Activated naive CD8-positive, alpha-beta T cell treated with anti-CD3 and anti-CD28 coated beads, Interleukin-2, amount 50 U/mL, for 24 hours (primary cell): ENCODE results near the gene RPS6KA1.
"Not testable (repeated sequence)": the region's sequence is repeated elsewhere in the genome, so short reads cannot be mapped to it uniquely, and the experiment has no call there.

Experiments
- ATAC-seq: fragments of 150-1000 bp; cut with Tn5 transposase; one replicate; pipeline ENCODE4 v1.10.0; 2021
- DNase-seq: peaks from one replicate; pipeline ENCODE4 v3.0.0; 2021
- H3K27ac Mint-ChIP-seq: one replicate; pipeline ENCODE4 v1.8.0; 2021; ENCODE audit warnings: mild to moderate bottlenecking, mixed read lengths
- H3K27me3 Mint-ChIP-seq: one replicate; pipeline ENCODE4 v1.8.0; 2021; ENCODE audit warnings: mixed read lengths
- H3K36me3 Mint-ChIP-seq: one replicate; pipeline ENCODE4 v1.8.0; 2021; ENCODE audit warnings: low read depth, mixed read lengths
- H3K4me1 Mint-ChIP-seq: one replicate; pipeline ENCODE4 v1.8.0; 2021; ENCODE audit warnings: mixed read lengths
- H3K4me3 Mint-ChIP-seq: one replicate; pipeline ENCODE4 v1.8.0; 2021; ENCODE audit warnings: mild to moderate bottlenecking, moderate library complexity, mixed read lengths
- H3K9me3 Mint-ChIP-seq: one replicate; pipeline ENCODE4 v1.8.0; 2021; ENCODE audit warnings: mixed read lengths

The RPS6KA1 gene

GRCh38 chr1:26582836-26583460 is 53.4 kb downstream of the RPS6KA1 start:
- H3K27ac Mint-ChIP-seq: peak overlapping the region; percentile 94
- H3K36me3 Mint-ChIP-seq: peaks cover 3% of the 10 kb centered on the region
- ATAC-seq: peak; percentile 20
- peaks cover 65% of the 10 kb centered on the region for H3K4me1 Mint-ChIP-seq
- H3K9me3 Mint-ChIP-seq: no peaks in the 10 kb centered on the region
- peaks cover 1% of the 10 kb centered on the region for H3K27me3 Mint-ChIP-seq
- peak overlapping the region; percentile 69 for H3K4me3 Mint-ChIP-seq
- peak; percentile 86 for DNase-seq

- H3K4me1 Mint-ChIP-seq: peaks cover 56% of the 10 kb centered on the region
- H3K4me3 Mint-ChIP-seq: no peak overlapping the region
- DNase-seq (peak; percentile 70), ATAC-seq (peak; percentile 7)
- peak overlapping the region; percentile 94 for H3K27ac Mint-ChIP-seq
- peaks cover 1% of the 10 kb centered on the region for H3K36me3 Mint-ChIP-seq
- no peaks in the 10 kb centered on the region for H3K9me3 Mint-ChIP-seq
- peaks cover 1% of the 10 kb centered on the region for H3K27me3 Mint-ChIP-seq
Observed at GRCh38 chr1:26583646-26584485, 54.3 kb downstream of the RPS6KA1 start.

- peaks cover 50% of the 10 kb centered on the region for H3K4me1 Mint-ChIP-seq
- not testable (repeated sequence) for DNase-seq, H3K27ac Mint-ChIP-seq, H3K36me3 Mint-ChIP-seq, H3K27me3 Mint-ChIP-seq, ATAC-seq, H3K4me3 Mint-ChIP-seq, H3K9me3 Mint-ChIP-seq
Observed at GRCh38 chr1:26584588-26584987, 55.0 kb downstream of the RPS6KA1 start.

GRCh38 chr1:26585471-26585870 is 55.9 kb downstream of the RPS6KA1 start:
- Mint-ChIP-seq H3K27ac (no peak overlapping the region), H3K4me1 (peaks cover 42% of the 10 kb centered on the region), H3K27me3 (peaks cover 1% of the 10 kb centered on the region), H3K36me3 (peaks cover 3% of the 10 kb centered on the region), H3K9me3 (no peaks in the 10 kb centered on the region), H3K4me3 (no peak overlapping the region)
- no peak for DNase-seq
- no peak for ATAC-seq

GRCh38 chr1:26593385-26593784 is 63.8 kb downstream of the RPS6KA1 start:
- Mint-ChIP-seq H3K4me1 (peaks cover 13% of the 10 kb centered on the region), H3K27ac (no peak overlapping the region), H3K27me3 (peaks cover 3% of the 10 kb centered on the region)

GRCh38 chr1:26594593-26594992 is 65.0 kb downstream of the RPS6KA1 start:
- peaks cover 21% of the 10 kb centered on the region for H3K4me1 Mint-ChIP-seq
- H3K36me3 Mint-ChIP-seq, H3K9me3 Mint-ChIP-seq: not testable (repeated sequence)

More at GRCh38 chr1:26593385-26593784, 63.8 kb downstream of the RPS6KA1 start:
- ATAC-seq: no peak
- Mint-ChIP-seq H3K9me3 (no peaks in the 10 kb centered on the region), H3K36me3 (peaks cover 1% of the 10 kb centered on the region), H3K4me3 (no peak overlapping the region)
- DNase-seq: no peak

GRCh38 chr1:26597629-26598039 is 68.1 kb downstream of the RPS6KA1 start:
- Mint-ChIP-seq H3K9me3 (no peaks in the 10 kb centered on the region), H3K36me3 (no peaks in the 10 kb centered on the region), H3K4me3 (no peak overlapping the region), H3K4me1 (peaks cover 26% of the 10 kb centered on the region), H3K27ac (peak overlapping the region; percentile 49), H3K27me3 (no peaks in the 10 kb centered on the region)
- DNase-seq (no peak), ATAC-seq (peak; percentile 63)

More at GRCh38 chr1:26594593-26594992, 65.0 kb downstream of the RPS6KA1 start:
- not testable (repeated sequence) for H3K27ac Mint-ChIP-seq, H3K4me3 Mint-ChIP-seq, DNase-seq, H3K27me3 Mint-ChIP-seq, ATAC-seq

- H3K9me3 Mint-ChIP-seq: no peaks in the 10 kb centered on the region
- H3K27me3 Mint-ChIP-seq: no peaks in the 10 kb centered on the region
- peaks cover 23% of the 10 kb centered on the region for H3K4me1 Mint-ChIP-seq
- H3K4me3 Mint-ChIP-seq: no peak overlapping the region
- H3K27ac Mint-ChIP-seq: no peak overlapping the region
- no peak for DNase-seq
- H3K36me3 Mint-ChIP-seq: no peaks in the 10 kb centered on the region
- ATAC-seq: no peak
Observed at GRCh38 chr1:26598890-26599289, 69.3 kb downstream of the RPS6KA1 start.

GRCh38 chr1:26602378-26602959 is 72.9 kb downstream of the RPS6KA1 start:
- DNase-seq (peak; percentile 18), ATAC-seq (no peak)
- no peak overlapping the region for H3K27ac Mint-ChIP-seq
- no peaks in the 10 kb centered on the region for H3K36me3 Mint-ChIP-seq
- peaks cover 22% of the 10 kb centered on the region for H3K4me1 Mint-ChIP-seq
- no peaks in the 10 kb centered on the region for H3K9me3 Mint-ChIP-seq
- no peak overlapping the region for H3K4me3 Mint-ChIP-seq
- peaks cover 2% of the 10 kb centered on the region for H3K27me3 Mint-ChIP-seq

- no peak for DNase-seq
- Mint-ChIP-seq H3K27ac (no peak overlapping the region), H3K4me3 (no peak overlapping the region), H3K36me3 (no peaks in the 10 kb centered on the region), H3K4me1 (peaks cover 8% of the 10 kb centered on the region), H3K27me3 (peaks cover 2% of the 10 kb centered on the region), H3K9me3 (no peaks in the 10 kb centered on the region)
- ATAC-seq: no peak
Observed at GRCh38 chr1:26603856-26604255, 74.3 kb downstream of the RPS6KA1 start.

- H3K36me3 Mint-ChIP-seq: no peaks in the 10 kb centered on the region
- H3K27me3 Mint-ChIP-seq: peaks cover 2% of the 10 kb centered on the region
- H3K4me1 Mint-ChIP-seq: peaks cover 4% of the 10 kb centered on the region
- no peak for DNase-seq
- H3K4me3 Mint-ChIP-seq: no peak overlapping the region
- no peak for ATAC-seq
- H3K9me3 Mint-ChIP-seq: no peaks in the 10 kb centered on the region
- no peak overlapping the region for H3K27ac Mint-ChIP-seq
Observed at GRCh38 chr1:26607186-26607585, 77.6 kb downstream of the RPS6KA1 start.

- H3K36me3 Mint-ChIP-seq: no peaks in the 10 kb centered on the region
- no peak for ATAC-seq
- peaks cover 2% of the 10 kb centered on the region for H3K27me3 Mint-ChIP-seq
- no peak overlapping the region for H3K27ac Mint-ChIP-seq
- H3K9me3 Mint-ChIP-seq: no peaks in the 10 kb centered on the region
- no peaks in the 10 kb centered on the region for H3K4me1 Mint-ChIP-seq
- H3K4me3 Mint-ChIP-seq: no peak overlapping the region
- DNase-seq: no peak
Observed at GRCh38 chr1:26608895-26609294, 79.3 kb downstream of the RPS6KA1 start.

- DNase-seq (no peak), ATAC-seq (no peak)
- H3K4me1 Mint-ChIP-seq: no peaks in the 10 kb centered on the region
- H3K27ac Mint-ChIP-seq: no peak overlapping the region
- no peaks in the 10 kb centered on the region for H3K36me3 Mint-ChIP-seq
- no peaks in the 10 kb centered on the region for H3K27me3 Mint-ChIP-seq
- H3K4me3 Mint-ChIP-seq: no peak overlapping the region
- H3K9me3 Mint-ChIP-seq: no peaks in the 10 kb centered on the region
Observed at GRCh38 chr1:26610781-26611180, 81.2 kb downstream of the RPS6KA1 start.

- not testable (repeated sequence) for H3K4me3 Mint-ChIP-seq, H3K27ac Mint-ChIP-seq
Observed at GRCh38 chr1:26612627-26613026, 83.1 kb downstream of the RPS6KA1 start.

More at GRCh38 chr1:26612627-26613026, 83.1 kb downstream of the RPS6KA1 start:
- not testable (repeated sequence) for H3K4me1 Mint-ChIP-seq, H3K36me3 Mint-ChIP-seq, H3K27me3 Mint-ChIP-seq, DNase-seq, ATAC-seq, H3K9me3 Mint-ChIP-seq
